ENCODE results near the gene COL25A1. TPM values are rescaled to one million over a fixed set of nuclear protein-coding genes. Genes with fewer than 3 reads are reported as not detected.
"Not testable (repeated sequence)": the region's sequence is repeated elsewhere in the genome, so short reads cannot be mapped to it uniquely, and the experiment has no call there.

COL25A1 gene
- total RNA-seq, 6 donors from 2014 or later, result 0.15 to 0.79 (median 0.27) TPM; not detected in 2

DNA sequence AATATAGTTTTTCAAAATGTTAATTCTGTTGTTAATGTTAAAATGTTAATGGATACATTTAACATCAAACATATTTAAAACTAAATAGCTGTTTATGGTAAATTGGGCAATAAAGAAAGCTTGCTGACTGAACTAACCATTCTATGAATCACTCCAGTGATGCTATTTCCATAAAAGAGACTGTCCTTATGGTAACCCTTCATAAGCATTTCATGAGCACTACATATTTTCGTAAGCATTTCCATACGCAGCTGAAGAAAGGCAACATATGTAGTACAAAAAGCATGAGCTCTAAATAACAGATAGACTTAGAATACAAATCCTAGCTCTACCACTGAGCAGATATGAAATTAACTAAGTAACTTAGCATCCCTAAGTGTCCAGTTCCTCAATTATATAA lies 188.9 kb downstream of the COL25A1 start:
- Histone ChIP-seq H3K27ac (no peak overlapping the region), H3K4me3 (no peak overlapping the region), H3K4me1 (no peaks in the 10 kb centered on the region), H3K9me3 (no peaks in the 10 kb centered on the region), H3K27me3 (no peaks in the 10 kb centered on the region), H3K36me3 (no peaks in the 10 kb centered on the region)
- TF ChIP-seq, protein P1, sequence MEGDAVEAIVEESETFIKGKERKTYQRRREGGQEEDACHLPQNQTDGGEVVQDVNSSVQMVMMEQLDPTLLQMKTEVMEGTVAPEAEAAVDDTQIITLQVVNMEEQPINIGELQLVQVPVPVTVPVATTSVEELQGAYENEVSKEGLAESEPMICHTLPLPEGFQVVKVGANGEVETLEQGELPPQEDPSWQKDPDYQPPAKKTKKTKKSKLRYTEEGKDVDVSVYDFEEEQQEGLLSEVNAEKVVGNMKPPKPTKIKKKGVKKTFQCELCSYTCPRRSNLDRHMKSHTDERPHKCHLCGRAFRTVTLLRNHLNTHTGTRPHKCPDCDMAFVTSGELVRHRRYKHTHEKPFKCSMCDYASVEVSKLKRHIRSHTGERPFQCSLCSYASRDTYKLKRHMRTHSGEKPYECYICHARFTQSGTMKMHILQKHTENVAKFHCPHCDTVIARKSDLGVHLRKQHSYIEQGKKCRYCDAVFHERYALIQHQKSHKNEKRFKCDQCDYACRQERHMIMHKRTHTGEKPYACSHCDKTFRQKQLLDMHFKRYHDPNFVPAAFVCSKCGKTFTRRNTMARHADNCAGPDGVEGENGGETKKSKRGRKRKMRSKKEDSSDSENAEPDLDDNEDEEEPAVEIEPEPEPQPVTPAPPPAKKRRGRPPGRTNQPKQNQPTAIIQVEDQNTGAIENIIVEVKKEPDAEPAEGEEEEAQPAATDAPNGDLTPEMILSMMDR (IDR thresholded peaks at IDR 0.05), result no peak
- TF ChIP-seq POLR2A (IDR thresholded peaks at IDR 0.05) (no peak), EP300 (IDR thresholded peaks at IDR 0.05) (no peak), POLR2AphosphoS5 (IDR thresholded peaks at IDR 0.05) (no peak)
- WGBS, 2 donors, result 96 to 100% methylated on average over 2 of the region's 2 CpGs
- no peak for DNase-seq
- no peak for ATAC-seq (ENCODE audit: low FRiP score in 2 of 2)

DNA sequence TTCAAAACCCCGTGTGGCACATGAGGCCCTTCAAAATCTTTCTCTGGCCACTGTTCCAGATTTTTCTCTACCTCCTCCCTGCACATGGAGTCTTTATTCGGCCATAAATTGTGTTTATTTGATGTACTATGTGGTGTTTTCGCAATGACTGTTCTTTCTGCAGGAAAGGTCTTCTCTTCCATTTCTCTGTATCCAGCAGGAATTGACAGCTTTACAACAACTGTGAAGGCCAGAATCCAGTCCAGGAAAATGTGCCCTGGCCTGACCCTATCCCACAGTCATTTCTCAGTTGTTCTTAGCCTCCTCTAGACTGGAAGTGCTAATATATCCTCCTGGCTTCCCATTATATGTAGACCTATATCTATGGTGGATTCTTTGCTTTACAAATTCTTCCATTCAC lies 191.4 kb downstream of the COL25A1 start:
- no peaks in the 10 kb centered on the region for H3K4me1 ChIP-seq
- H3K27ac ChIP-seq, result no peak overlapping the region
- no peak for ATAC-seq (ENCODE audit: low FRiP score in 2 of 2)
- H3K27me3 ChIP-seq, result no peaks in the 10 kb centered on the region
- H3K4me3 ChIP-seq, result no peak overlapping the region
- TF ChIP-seq EP300 (IDR thresholded peaks at IDR 0.05) (no peak), POLR2A (IDR thresholded peaks at IDR 0.05) (no peak), POLR2AphosphoS5 (IDR thresholded peaks at IDR 0.05) (no peak)
- TF ChIP-seq, protein P1 (IDR thresholded peaks at IDR 0.05), result no peak
- H3K9me3 ChIP-seq, result no peaks in the 10 kb centered on the region
- no peak for DNase-seq
- H3K36me3 ChIP-seq, result no peaks in the 10 kb centered on the region
- WGBS, 2 donors, result 69 to 74% methylated on average over 3 of the region's 3 CpGs

DNA sequence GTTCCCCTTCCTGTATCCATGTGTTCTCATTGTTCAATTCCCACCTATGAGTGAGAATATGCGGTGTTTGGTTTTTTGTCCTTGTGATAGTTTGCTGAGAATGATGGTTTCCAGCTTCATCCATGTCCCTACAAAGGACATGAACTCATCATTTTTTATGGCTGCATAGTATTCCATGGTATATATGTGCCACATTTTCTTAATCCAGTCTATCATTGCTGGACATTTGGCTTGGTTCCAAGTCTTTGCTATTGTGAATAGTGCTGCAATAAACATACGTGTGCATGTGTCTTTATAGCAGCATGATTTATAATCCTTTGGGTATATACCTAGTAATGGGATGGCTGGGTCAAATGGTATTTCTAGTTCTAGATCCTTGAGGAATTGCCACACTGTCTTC lies 194.2 kb downstream of the COL25A1 start:
- H3K27me3 ChIP-seq; ATAC-seq (ENCODE audit: low FRiP score in 2 of 2); H3K27ac ChIP-seq; H3K4me3 ChIP-seq; H3K36me3 ChIP-seq; H3K4me1 ChIP-seq; H3K9me3 ChIP-seq; DNase-seq: not testable (repeated sequence)
- 80 to 90% methylated on average over 2 of the region's 2 CpGs for WGBS, 2 donors

DNA sequence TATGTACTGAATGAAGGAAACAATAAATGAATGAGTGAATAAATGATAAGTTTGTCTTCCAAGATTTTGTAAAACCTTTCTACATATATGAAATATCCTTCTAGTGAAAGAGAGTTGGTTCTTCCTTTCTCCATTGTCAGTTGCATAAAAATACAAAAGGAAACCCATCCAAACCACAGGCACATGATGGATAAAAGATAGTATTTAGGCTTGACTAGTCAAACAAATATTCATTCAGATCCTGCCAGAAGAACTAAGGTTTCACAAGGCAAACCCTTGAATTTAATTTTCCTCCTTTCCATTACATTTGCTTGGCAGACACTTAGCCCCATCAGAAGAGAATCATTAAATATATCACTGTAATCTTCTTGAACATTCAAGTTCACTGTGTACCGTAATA lies 208.4 kb downstream of the COL25A1 start:
- Histone ChIP-seq H3K9me3 (no peaks in the 10 kb centered on the region), H3K27me3 (no peaks in the 10 kb centered on the region), H3K4me3 (no peak overlapping the region), H3K4me1 (no peaks in the 10 kb centered on the region), H3K27ac (no peak overlapping the region), H3K36me3 (no peaks in the 10 kb centered on the region)
- TF ChIP-seq, protein P1 (IDR thresholded peaks at IDR 0.05), result no peak
- TF ChIP-seq POLR2A (IDR thresholded peaks at IDR 0.05) (no peak), POLR2AphosphoS5 (IDR thresholded peaks at IDR 0.05) (no peak), EP300 (IDR thresholded peaks at IDR 0.05) (no peak)
- DNase-seq, result no peak
- 82 to 83% methylated on average over 1 of the region's 1 CpG for WGBS, 2 donors
- no peak for ATAC-seq (ENCODE audit: low FRiP score in 2 of 2)

DNA sequence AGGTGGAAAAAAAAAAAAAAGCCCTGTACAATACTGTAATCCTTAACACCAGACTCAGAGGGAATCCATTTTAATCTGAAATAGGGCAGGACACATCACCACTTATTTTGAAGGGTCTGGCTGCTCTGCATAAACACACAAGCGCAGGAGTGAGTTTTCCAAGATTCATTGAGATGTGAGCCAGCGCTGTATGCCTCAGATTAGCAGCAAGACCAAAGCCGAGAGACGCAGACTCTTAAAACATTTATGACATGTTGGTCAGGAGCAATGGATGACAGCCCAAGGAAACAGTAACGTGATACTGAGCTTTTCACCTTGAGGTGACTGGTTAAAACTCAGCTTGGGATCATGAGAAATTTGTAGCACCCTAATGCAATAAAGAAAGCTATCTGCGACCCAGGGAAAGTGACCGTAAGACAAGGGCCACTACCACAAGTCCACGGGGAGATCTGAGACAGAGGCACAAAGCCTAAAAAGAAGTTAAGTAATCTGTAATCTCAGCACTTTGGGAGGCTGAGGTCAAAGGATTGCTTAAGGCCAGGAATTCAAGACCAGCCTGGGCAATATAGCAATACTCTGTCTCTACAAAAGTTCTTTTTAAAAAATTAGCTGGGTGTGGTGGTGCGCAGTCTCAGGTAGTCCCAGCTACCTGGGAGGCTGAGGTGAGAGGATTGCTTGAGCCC lies 210.6 kb downstream of the COL25A1 start:
- no peaks in the 10 kb centered on the region for H3K4me1 ChIP-seq
- H3K27ac ChIP-seq, result no peak overlapping the region
- DNase-seq (no peak), ATAC-seq (ENCODE audit: low FRiP score in 2 of 2) (no peak)
- H3K9me3 ChIP-seq, result no peaks in the 10 kb centered on the region
- TF ChIP-seq, protein P1 (IDR thresholded peaks at IDR 0.05), result no peak
- H3K27me3 ChIP-seq, result no peaks in the 10 kb centered on the region
- H3K4me3 ChIP-seq, result no peak overlapping the region
- 79 to 85% methylated on average over 9 of the region's 9 CpGs for WGBS, 2 donors
- no peaks in the 10 kb centered on the region for H3K36me3 ChIP-seq

All from upper lobe of left lung (tissue), 6 donors.